ENCODE results near the gene DET1.
"Not testable (repeated sequence)": the region's sequence is repeated elsewhere in the genome, so short reads cannot be mapped to it uniquely, and the experiment has no call there.

DET1 gene

DNA sequence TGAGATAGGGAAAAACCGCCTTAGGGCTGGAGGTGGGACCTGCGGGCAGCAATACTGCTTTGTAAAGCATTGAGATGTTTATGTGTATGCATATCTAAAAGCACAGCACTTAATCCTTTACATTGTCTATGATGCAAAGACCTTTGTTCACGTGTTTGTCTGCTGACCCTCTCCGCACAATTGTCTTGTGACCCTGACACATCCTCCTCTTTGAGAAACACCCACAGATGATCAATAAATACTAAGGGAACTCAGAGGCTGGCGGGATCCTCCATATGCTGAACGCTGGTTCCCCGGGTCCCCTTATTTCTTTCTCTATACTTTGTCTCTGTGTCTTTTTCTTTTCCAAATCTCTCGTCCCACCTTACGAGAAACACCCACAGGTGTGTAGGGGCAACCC is 5.4 kb downstream of the DET1 start:
- DNase-seq (ENCODE audit: low spot score), result not testable (repeated sequence)

DNA sequence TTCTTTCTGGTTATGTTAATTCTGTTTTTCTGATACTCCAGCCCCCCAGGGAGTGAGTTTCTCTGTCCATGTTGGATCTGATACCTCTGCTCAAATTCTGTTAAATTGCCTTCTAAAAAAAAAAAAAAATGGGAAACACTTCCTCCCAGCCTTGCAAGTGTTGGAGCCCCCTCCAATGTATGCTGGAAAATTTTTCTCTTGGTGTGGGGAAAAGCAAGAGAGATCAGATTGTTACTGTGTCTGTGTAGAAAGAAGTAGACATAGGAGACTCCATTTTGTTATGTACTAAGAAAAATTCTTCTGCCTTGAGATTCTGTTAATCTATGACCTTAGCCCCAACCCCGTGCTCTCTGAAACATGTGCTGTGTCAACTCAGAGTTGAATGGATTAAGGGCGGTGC is 6.1 kb downstream of the DET1 start:
- not testable (repeated sequence) for DNase-seq (ENCODE audit: low spot score)

DNA sequence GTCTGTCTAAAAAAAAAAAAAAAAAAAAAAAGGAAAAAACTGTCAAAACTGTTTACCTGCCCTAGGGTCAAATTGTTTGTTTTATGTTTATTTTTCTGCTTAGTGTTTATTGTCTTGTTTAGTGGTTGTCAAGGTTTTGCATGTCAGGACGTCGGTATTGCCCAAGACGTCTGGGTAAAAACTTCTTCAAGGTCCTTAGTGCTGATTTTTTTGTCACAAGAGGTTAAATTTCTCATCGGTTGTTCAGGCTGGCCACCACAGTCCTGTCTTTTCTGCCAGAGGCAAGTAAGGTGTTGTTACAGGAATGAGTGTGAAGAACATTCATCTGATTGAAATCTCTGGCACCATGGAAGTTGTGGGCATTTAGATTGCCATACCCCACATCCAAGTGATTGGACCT is 7.0 kb downstream of the DET1 start:
- DNase-seq (ENCODE audit: low spot score), result no peak

DNA sequence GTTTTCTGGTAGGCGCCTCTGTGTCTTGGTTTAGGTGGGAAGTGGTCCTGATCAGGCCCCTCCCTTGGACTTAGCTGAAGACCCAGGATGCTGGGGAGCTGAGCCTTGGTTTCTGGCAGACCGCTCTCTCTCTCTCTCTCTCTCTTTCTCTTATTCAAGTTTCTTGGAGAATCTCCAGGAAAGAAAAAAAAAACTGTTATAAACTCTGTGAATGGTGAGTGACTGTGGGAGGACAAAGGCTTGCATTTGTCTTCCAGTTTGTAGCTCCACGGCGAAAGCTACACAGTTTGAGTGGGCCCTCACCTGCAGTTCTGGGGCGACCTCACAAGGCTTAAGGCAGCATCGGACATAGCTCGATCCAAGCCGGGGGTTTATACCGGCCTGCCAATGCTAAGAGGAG is 7.5 kb downstream of the DET1 start:
- DNase-seq (ENCODE audit: low spot score), result no peak

DNA sequence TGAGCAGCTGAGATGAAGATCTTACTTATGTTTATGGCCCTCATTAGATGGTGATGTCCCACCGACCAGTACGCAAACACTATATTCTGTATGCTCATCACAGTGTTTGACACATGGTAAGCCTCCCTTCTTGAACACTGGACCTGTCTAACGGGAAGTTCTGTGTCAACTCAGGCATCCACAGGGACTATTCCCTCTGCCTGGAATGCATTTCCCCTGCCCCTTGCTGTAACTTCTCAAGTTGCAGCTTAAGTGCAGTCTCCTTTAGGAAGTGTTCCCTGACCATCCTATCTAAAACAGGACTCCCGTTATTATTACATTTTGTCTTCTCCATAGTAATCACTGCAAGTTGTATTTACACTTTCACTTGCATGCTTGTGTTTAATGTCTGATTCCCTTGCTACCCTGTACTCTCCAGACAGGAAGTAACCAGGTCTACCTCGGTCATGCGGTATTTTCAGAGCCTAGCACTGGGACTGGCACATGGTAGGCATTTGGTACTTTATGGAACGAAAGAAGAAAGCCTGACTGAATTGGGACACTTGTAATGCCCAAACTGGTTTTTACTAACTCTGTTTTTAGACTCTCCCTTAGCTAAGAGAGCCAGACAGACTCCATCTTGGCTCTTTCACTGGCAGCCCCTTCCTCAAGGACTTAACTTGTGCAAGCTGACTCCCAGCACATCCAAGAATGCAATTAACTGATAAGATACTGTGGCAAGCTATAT is 8.7 kb downstream of the DET1 start:
- DNase-seq (ENCODE audit: low spot score), result no peak

DNA sequence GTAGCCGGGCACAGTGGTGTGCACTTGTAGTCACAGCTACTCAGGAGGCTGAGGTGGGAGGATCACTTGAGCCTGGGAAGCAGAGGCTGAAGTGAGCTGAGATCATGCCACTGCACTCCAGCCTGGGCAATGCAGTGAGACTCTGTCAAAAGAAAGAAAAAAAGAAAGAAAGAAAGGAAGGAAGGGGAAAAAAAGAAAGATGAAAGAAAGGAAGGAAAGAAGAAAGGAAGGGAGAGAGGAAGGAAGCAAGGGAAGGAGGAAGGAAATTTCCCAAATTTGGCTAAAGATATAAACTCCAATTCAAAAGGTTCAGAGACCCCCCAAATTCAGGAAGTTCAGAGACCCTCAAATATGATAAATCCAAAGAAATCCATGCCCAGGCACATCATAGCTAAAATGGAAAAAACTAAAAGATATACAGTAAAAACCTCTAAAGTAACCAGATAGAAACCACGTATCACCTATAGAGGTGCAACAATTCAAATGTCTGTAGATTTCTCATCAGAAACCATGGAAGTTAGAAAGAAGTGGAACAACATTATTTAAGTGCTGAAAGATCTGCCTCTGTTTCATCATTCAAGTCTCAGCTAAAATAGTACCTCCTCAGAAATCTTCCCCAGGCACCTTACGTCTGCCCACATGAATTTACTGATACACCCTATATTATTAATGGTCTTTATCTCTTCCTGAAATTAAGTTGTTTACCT is 10.7 kb downstream of the DET1 start:
- DNase-seq (ENCODE audit: low spot score), result no peak

DNA sequence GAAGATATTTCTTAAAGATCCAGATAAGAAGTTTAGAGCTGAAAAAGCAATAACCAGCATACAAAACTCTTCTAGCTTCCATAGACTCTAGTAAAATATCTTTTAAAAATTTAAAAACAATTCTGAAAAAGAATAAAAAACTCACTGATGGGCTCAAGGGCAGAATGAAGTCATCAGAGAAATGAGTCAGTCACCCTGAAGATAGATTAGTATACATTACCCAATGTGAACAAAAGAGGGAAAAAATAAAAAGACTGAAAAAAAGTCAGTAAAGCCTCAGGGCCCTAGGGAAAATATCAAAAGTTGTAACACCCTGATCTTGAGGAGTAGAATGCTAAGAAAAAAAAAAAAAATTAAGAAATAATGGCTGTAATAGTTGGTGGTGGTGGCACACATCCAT is 11.4 kb downstream of the DET1 start:
- no peak for DNase-seq (ENCODE audit: low spot score)

DNA sequence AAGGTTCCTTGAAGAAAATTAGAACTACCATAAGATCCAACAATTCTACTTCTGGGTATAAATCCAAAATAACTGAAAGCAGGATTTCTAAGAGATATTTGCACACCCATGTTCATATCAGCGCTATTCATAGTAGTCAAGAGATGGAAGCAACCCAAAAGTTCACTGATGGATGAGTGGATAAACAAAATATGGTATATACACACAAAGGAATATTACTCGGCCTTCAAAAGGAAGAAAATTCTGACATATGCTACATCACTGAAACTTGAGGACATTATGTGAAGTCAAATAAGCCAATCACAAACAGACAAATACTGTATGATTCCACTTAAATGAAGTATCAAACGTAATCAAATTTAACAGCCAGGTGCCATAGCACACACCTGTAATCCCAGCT is 13.1 kb downstream of the DET1 start:
- DNase-seq (ENCODE audit: low spot score), result no peak

DNA sequence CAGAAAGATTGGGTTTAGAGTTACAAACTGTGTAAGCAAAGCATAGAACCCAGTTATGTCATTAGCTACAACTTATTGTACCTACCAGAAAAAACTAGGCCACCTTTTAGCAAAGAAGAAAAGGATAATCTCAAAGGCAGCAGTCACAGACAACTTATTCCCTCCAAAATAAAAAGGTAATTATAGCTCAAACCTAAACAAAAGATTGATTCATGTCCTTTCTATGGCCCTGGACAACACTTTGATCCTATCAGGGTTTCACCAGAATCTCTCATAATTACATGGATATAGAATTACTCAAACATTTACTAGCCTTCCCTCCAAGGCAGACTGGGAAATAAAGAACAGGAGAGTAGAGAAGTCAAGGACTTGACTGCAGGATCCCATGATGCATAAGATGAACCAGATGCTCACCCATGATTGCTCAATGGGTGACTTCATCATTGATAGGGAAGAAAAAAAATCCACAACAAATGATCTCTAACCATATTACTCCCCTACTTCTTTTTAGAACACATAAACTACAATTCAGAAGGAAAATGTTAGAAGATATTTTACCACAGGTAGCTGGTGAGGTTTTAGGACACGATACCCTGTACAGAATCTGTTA is 17.4 kb downstream of the DET1 start:
- DNase-seq (ENCODE audit: low spot score), result peak; percentile 47

DNA sequence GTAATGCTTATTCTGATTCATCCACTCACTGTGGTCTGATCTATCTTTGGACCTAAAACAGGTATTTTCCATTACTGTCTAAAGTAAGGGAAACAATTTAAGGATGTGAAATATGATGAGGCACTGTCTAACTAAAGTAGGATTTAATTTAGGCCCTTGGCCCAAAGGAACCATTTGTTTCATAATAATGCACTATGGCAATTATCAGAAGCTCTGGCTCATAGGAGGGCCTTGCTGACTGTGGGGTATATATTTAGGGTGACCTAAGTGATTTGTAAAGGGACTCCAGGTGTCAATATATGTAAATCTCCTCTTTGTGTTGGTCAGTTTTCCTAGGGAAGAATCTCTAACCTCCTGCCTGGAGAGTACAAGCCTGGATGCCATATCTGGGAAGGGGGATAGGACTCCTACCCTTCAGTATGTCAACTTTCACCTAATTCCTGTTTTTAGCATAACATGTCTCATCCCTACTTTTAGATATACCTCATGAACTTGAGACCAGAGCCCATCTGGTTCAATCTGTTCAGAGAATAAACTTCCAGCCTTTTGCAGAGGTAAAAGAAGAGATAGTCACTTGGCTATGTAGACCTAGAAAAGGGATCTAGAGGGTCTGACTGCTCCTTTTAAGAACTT is 20.1 kb downstream of the DET1 start:
- no peak for DNase-seq (ENCODE audit: low spot score)

DNA sequence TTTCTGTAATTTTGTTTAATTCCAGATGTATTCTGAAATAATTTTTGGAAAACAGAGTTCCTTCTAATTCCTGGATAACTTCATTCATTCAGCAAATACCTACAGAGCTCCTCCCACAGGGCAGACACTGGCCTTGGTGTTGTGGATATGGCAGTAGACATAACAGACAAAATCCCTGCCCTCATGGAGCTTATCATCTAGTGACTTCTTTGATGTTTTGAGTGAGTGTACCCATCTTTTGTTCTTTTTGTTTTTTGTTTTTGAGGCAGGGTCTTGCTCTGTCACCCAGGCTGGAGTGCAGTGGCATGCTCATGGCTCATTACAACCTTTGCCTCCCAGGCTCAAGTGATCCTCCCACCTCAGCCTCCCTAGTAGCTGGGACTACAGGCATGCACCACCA is 21.1 kb downstream of the DET1 start:
- DNase-seq (ENCODE audit: low spot score), result no peak

DNA sequence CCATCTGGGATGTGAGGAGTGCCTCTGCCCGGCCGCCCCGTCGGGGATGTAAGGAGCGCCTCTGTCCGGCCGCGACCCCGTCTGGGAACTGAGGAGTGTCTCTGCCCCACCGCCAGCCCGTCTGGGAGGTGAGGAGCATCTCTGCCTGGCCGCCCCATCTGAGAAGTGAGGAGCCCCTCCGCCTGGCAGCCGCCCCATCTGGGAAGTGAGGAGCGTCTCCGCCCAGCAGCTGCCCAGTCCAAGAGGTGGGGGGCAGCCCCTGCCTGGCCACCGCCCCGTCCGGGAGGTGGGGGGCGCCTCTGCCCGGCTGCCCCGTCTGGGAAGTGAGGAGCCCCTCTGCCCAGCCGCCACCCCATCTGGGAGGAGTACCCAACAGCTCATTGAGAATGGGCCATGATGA is 22.4 kb downstream of the DET1 start:
- DNase-seq (ENCODE audit: low spot score), result not testable (repeated sequence)

DNA sequence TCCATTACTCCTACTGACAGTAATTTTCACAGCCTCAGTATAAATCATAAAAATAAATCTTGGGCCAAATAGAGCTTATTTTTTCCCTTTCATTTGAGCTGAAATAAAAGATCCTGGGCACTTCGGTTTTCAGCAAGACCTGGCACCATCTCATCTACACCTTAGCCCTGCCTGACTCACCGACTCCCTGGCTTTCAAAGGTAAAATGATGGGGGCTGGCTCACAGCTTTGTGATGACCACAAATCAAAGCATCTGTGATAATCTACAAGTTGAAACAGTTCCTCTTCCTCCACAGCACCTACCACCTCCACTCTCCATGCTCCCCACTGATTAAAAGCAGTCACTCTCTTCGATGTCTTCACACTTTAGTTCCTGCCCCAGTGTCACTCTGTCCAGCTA is 27.6 kb downstream of the DET1 start:
- DNase-seq (ENCODE audit: low spot score), result no peak

DNA sequence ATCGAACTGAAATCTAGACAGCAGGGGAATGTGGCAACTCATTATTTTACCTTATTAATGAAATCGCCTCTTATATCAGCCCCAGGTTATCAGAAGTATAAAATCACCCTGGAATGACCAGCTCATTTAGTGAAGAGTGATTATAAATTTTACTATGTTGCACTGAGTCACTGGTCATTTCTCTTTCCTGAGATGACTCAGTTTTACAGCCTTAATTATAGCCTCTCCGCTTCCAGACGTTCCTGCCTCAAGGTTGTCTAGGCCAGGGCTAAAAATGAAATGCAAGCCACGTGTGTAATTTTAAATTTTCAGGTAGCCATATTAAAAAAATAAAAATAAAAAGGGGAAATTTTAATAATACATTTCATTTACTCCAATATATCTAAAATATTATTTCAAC is 33.3 kb downstream of the DET1 start:
- DNase-seq (ENCODE audit: low spot score), result no peak

DNA sequence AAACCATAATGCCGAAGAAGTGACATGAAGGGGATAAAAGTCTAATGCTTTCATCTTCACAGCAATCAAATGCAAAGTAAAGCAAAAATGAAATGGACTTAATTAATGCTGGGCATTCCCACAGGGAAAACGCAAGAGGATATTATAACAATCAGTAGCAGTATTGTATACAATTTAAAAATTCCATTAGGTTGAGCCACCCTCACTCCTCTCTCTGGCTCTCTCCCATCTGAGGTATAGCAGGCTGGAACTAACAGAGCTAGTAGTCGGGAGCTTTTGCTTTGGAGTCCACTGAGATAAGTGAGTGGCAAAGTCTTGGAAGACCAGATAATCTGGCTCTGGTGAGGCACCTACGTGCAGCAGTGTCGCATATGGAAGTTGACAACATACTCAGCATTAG is 33.9 kb downstream of the DET1 start:
- DNase-seq (ENCODE audit: low spot score), result no peak

DNA sequence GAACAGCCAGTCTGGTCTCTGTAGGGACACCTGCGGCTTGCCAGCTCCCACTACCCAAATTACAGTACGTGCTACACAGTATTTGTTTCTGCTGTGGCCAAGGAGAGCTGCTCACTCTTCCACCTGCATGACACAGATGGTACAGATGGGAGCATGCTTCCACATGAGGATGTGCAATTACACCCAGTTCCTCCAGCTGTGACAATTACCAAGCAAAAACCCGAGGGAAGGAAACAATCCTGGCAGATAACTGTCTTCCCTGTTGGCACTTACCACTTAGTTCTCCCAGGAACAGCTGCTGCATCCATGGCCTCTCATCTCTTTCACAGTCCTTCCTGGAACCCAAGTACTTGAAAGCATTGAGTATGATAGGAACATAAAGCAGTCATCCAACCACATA is 34.4 kb downstream of the DET1 start:
- no peak for DNase-seq (ENCODE audit: low spot score)

DNA sequence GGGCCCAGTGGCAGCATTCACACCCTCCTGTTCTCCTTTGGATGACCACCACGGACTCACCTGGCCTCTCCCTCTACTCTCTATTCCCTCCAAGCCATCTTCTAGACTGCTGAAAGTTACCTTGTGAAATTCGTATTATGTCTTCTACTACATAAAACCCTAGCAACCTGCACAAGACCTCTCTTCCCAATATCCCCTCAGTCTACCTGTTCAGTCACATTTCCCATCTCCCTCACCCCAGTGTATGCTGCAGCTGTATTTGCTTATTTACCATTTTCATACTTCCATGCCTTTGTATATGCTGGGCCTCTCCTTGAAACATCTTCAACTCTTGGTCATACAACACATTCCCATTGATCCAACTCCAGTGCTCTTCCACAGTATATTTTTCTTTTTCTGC is 35.3 kb downstream of the DET1 start:
- no peak for DNase-seq (ENCODE audit: low spot score)

DNA sequence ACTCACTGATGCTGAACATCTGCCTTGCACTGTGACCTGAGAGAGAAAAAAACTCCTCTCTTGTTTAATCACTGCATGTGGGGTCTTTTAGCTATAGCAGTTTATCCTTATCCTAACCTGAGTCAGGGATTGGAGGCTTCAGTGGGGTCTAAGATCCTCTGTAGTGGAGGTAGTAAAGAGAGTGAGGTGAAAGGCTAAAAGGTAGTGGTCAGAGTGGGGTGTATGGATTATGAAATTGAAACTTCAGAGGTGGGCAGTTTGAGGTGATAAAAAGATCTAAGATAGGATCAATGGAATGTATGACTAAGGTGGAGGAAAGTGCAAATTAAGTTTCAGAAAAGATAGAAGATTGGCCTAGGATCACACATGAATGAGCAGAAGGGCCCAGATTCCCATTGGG is 36.5 kb downstream of the DET1 start:
- DNase-seq (ENCODE audit: low spot score), result no peak

DNA sequence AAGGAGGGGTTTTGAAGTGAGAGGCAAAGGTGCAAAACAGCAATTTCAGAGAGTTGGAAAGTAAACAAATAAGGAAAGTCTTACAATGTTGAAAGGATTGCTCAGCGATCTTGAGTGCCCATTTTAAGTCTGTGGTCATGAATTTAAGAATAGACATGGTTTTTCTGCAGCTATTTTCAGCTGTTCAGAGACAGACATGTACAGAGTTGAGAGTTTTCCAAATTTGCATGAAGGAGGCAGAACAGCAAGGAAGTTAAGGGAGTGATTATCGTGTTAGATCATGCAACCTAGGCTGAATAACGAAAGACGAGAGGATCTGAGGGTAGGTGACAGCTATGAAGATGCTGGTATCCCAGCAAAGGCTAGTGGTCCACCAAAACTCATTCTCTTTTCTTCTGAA is 37.2 kb downstream of the DET1 start:
- DNase-seq (ENCODE audit: low spot score), result no peak

DNA sequence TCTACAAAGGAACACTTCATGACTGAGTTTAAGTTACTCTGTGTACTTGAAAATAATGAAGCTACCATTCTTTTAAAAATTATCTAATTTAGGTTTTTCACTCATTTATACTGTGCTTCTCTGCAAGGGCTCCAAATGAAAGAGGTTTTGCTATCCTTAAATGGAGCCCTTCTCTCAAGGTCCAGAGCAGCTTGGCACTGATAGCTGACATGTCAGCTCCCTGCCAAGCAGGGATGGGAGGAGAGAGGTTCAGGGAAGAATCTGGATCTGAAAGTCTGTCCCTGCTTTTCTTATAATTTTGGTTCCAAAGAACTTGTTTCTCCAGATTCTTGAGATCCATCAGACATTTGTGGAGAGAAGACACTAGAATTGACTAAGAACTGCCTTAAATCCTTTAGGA is 39.9 kb downstream of the DET1 start:
- DNase-seq (ENCODE audit: low spot score), result no peak

DNA sequence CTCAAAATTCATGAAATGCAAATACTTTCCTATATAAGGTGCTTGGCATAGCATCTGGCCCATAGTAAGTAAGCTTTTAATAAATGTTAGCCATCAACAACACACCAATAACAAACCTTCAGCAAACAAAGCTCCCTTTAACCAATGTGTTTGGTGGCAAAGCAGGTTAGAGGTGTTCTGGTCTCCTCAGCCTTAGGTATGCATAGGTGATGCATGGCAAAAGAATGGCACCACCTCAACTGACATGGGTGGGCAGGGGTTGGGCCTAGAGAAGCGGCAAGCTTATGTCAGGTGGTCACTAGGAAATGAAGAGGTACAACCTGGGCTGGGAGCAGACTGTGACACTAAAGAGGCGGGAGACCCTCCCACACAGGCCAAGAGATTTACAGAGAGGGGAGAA is 40.8 kb downstream of the DET1 start:
- DNase-seq (ENCODE audit: low spot score), result no peak

DNA sequence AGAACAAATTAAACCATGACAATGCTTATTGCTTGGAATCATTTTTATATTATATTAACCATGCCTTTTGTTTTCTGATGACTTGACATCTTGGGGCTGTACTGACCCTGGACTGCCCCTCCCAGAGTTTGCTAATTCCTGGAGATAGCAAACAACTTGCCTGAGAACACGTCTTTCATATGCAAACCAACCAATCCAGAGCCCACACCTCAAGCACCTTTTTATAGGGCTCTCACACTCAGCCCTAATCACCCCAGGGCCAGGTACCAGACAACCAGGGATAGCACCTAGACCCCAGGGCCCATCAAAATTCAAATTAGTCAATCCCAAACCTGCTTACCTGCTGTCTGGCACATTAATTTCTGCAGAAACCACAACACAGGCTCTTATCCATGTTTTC is 42.0 kb downstream of the DET1 start:
- DNase-seq (ENCODE audit: low spot score), result no peak

DNA sequence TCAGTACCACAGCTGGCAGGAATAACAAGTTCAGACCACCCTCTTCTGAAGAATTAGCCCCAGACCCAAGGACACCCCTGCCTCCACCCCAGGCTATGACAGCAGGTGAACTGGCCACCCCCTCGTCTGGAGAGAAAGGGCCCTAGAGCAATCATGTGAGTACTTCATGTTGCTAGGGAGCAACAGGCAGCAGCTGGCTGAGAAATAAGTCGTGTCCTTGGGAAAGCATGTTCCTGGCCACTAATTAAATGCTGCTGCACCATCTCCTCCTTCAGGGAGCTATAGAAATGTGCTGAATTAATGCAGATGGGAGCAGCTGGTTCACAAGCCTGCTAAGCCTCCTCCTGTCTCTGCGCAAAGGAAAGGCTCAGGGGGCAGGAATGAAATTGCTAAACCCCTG is 47.5 kb downstream of the DET1 start:
- peak; percentile 42 for DNase-seq (ENCODE audit: low spot score)

Data from SK-N-DZ (cell line).